OCI-LY7 (cell line): ENCODE measurements around the gene PIP4K2A. TPM values are rescaled to one million over a fixed set of nuclear protein-coding genes. Genes with fewer than 3 reads are reported as not detected.

Experiments used
- BruUV-seq: library from RNA; stranded (reverse); fragments of 400-500 nt; replicated peaks from 2 replicates; lab custom pipeline; 2021; lab: Mats Ljungman, UMichigan
- CTCF ChIA-PET: fragments of 300-600 bp; sonication (Branson Sonifier 250); formaldehyde crosslinking; loops from one replicate; lab custom pipeline; 2022; ENCODE audit warnings: antibody characterized with exemption; ENCODE audit not compliant: unreplicated experiment; lab: Charles Lee
- POLR2A ChIA-PET: fragments of 300-600 bp; sonication (Branson Sonifier 250); formaldehyde crosslinking; loops from one replicate; lab custom pipeline; 2022; ENCODE audit warnings: antibody characterized with exemption; lab: Charles Lee
- DNase-seq: peaks from one replicate; pipeline ENCODE4 v3.0.0-alpha.2; 2015; ENCODE audit warnings: low spot score
- H2AFZ ChIP-seq: fragments of 200-600 bp; sonication (generic), shearing (Covaris generic); 2 replicates; pipeline ENCODE4 v1.6.1; 2014; ENCODE audit warnings: mild to moderate bottlenecking, antibody characterized with exemption, low read length, moderate library complexity
- H3K27ac ChIP-seq: fragments of 200-600 bp; sonication (generic); 2 replicates; pipeline ENCODE4 v1.5.1; 2014; ENCODE audit warnings: mixed run types, low read depth, mild to moderate bottlenecking, moderate library complexity, low read length, inconsistent platforms; ENCODE audit not compliant: poor library complexity, severe bottlenecking
- H3K36me3 ChIP-seq: fragments of 200-600 bp; sonication (generic); 2 replicates; pipeline ENCODE4 v1.6.1; 2014; ENCODE audit warnings: mild to moderate bottlenecking, antibody characterized with exemption, low read length, moderate library complexity, mixed read lengths; ENCODE audit not compliant: insufficient read depth
- H3K4me1 ChIP-seq: fragments of 200-600 bp; sonication (generic); 2 replicates; pipeline ENCODE4 v1.5.1; 2014; ENCODE audit warnings: mild to moderate bottlenecking, low read length; ENCODE audit not compliant: insufficient read depth, poor library complexity, severe bottlenecking
- H3K4me2 ChIP-seq: fragments of 200-600 bp; sonication (generic); 2 replicates; pipeline ENCODE4 v1.6.1; 2014; ENCODE audit warnings: mild to moderate bottlenecking, low read length
- H3K4me3 ChIP-seq: fragments of 200-600 bp; sonication (generic); 2 replicates; pipeline ENCODE4 v1.5.1; 2014; ENCODE audit warnings: mild to moderate bottlenecking, low read depth, low read length; ENCODE audit not compliant: poor library complexity, severe bottlenecking
- H3K79me2 ChIP-seq: fragments of 200-600 bp; sonication (generic); 2 replicates; pipeline ENCODE4 v1.6.1; 2016; ENCODE audit warnings: low read depth, mild to moderate bottlenecking, low read length, moderate library complexity, mixed read lengths; ENCODE audit not compliant: insufficient read depth
- H3K9me2 ChIP-seq: fragments of 200-600 bp; sonication (generic); 2 replicates; pipeline ENCODE4 v1.6.1; 2016; ENCODE audit warnings: mild to moderate bottlenecking, low read length, mixed read lengths; ENCODE audit not compliant: insufficient read depth
- H3K9me3 ChIP-seq: fragments of 200-600 bp; sonication (generic); 2 replicates; pipeline ENCODE4 v1.6.1; 2014; ENCODE audit warnings: mild to moderate bottlenecking, mixed run types, low read length, mixed read lengths
- H4K20me1 ChIP-seq: fragments of 200-600 bp; sonication (generic); 2 replicates; pipeline ENCODE4 v1.6.1; 2014; ENCODE audit warnings: mild to moderate bottlenecking, antibody characterized with exemption, low read length, moderate library complexity, mixed read lengths; ENCODE audit not compliant: insufficient read depth
- CTCF ChIP-seq: fragments of 200-600 bp; sonication (generic); conservative IDR thresholded peaks from 2 replicates; pipeline ENCODE4 v1.5.1; 2014; ENCODE audit warnings: mild to moderate bottlenecking, antibody characterized with exemption, low read length, moderate library complexity, mixed read lengths
- EZH2phosphoT487 ChIP-seq: fragments of 200-600 bp; sonication (generic); IDR thresholded peaks from 2 replicates; pipeline ENCODE4 v1.6.1; 2018; ENCODE audit warnings: low read depth, borderline replicate concordance, mild to moderate bottlenecking, mixed run types, antibody characterized with exemption, low read length, moderate library complexity, mixed read lengths
- intact Hi-C: fragments of 100-400 bp; cut with micrococcal nuclease; formaldehyde crosslinking; loops from one replicate; pipeline ENCODE4 v1.10.0; 2022; ENCODE audit not compliant: unreplicated experiment
- total RNA-seq, 2 experiments: library from RNA; depleted of rRNA in 1 of 2; stranded (reverse); fragments of >200 nt in 1 of 2; shearing (Covaris generic) in 1 of 2; gene quantifications; 2 replicates each; pipeline ENCODE4 v1.2.3, GENCODE V29; 2014 to 2022

Gene PIP4K2A
- total RNA-seq, 2 experiments from 2014 or later, result 32.5 to 42.6 TPM

- H3K4me3 ChIP-seq, result no peak overlapping the region
- H4K20me1 ChIP-seq, result no peaks in the 10 kb centered on the region
- no peak overlapping the region for H2AFZ ChIP-seq
- no peak overlapping the region for H3K27ac ChIP-seq
- no peaks in the 10 kb centered on the region for H3K9me3 ChIP-seq
- DNase-seq, result no peak
- peaks cover 15% of the 10 kb centered on the region for H3K4me1 ChIP-seq
- H3K9me2 ChIP-seq, result no peaks in the 10 kb centered on the region
- no peak overlapping the region for H3K4me2 ChIP-seq
- intact Hi-C loops, result no loop called here
- ChIA-PET POLR2A (interaction anchor here (0.7 to 1.3 kb wide), 2 partner anchors 21 to 33 kb away, joined by 3 to 6 read pairs; no protein-coding TSS in a partner anchor), CTCF (no interaction called here)
- H3K36me3 ChIP-seq, result no peaks in the 10 kb centered on the region
- TF ChIP-seq CTCF, result no peak
- no peak for TF ChIP-seq EZH2phosphoT487
- no TSS peak for BruUV-seq
- peaks cover 5% of the 10 kb centered on the region; the same call in 1 of the 2 replicates for H3K79me2 ChIP-seq
Measured at GRCh38 chr10:22622242-22622806, 92.1 kb downstream of the PIP4K2A start.

- Histone ChIP-seq H2AFZ (no peak overlapping the region), H3K4me3 (no peak overlapping the region), H3K4me2 (no peak overlapping the region), H3K9me3 (no peaks in the 10 kb centered on the region), H3K79me2 (peaks cover 11% of the 10 kb centered on the region; the same call in 1 of the 2 replicates), H3K27ac (no peak overlapping the region), H4K20me1 (no peaks in the 10 kb centered on the region), H3K9me2 (no peaks in the 10 kb centered on the region), H3K4me1 (peaks cover 21% of the 10 kb centered on the region), H3K36me3 (no peaks in the 10 kb centered on the region)
- intact Hi-C loops, result no loop called here
- ChIA-PET POLR2A (interaction anchor here (1.8 kb wide), 1 partner anchor 8 kb away, joined by 6 read pairs; no protein-coding TSS in a partner anchor), CTCF (no interaction called here)
- no TSS peak for BruUV-seq
- no peak for DNase-seq
- TF ChIP-seq CTCF (no peak), EZH2phosphoT487 (no peak)
Measured at GRCh38 chr10:22621726-22622125, 92.7 kb downstream of the PIP4K2A start.

- no peaks in the 10 kb centered on the region for H3K36me3 ChIP-seq
- no TSS peak for BruUV-seq
- H3K4me1 ChIP-seq, result peaks cover 29% of the 10 kb centered on the region
- H3K4me3 ChIP-seq, result no peak overlapping the region
- intact Hi-C loops, result no loop called here
- no peaks in the 10 kb centered on the region for H3K9me3 ChIP-seq
- H3K27ac ChIP-seq, result no peak overlapping the region
- no peaks in the 10 kb centered on the region for H3K9me2 ChIP-seq
- no peak overlapping the region for H3K4me2 ChIP-seq
- no peaks in the 10 kb centered on the region for H4K20me1 ChIP-seq
- TF ChIP-seq CTCF (no peak), EZH2phosphoT487 (no peak)
- DNase-seq, result no peak
- CTCF ChIA-PET, result no interaction called here
- H2AFZ ChIP-seq, result no peak overlapping the region
- POLR2A ChIA-PET, result interaction anchor here (0.7 to 1.8 kb wide), 4 partner anchors 9 to 820 kb away, joined by 3 to 6 read pairs (median 4); no protein-coding TSS in a partner anchor
- peaks cover 19% of the 10 kb centered on the region; the same call in 1 of the 2 replicates for H3K79me2 ChIP-seq
Measured at GRCh38 chr10:22620929-22621328, 93.4 kb downstream of the PIP4K2A start.
